ENCODE measurements around the gene TPD52L1.

The TPD52L1 gene

DNA sequence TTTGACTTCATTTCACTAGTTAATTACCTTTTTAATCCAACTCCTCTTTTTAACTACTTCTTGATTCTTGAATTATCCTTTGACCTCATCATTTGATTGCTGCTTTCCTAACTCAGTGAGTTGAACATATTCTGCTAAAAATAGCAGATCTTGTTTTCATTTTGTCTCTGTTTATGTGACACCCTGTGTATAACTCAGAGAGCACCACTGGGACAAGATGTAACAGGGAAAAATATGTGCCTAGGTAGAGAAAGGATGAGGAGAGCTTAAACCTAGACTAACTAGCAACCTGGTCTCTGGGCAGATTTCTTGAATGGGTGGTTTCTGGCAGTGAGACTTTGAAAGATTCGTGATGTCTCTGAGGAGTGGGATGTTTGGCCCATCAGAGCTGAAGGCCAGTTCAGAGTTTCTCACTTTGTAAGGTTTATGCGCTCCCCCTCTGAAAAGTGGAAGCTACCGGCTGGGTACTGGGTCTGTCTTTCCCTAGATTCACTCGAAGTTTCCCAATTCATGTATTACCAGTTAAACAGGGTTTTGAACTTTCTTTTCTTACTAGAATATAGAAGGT lies 61.8 kb downstream of the TPD52L1 start:
- DNase-seq, result no peak

DNA sequence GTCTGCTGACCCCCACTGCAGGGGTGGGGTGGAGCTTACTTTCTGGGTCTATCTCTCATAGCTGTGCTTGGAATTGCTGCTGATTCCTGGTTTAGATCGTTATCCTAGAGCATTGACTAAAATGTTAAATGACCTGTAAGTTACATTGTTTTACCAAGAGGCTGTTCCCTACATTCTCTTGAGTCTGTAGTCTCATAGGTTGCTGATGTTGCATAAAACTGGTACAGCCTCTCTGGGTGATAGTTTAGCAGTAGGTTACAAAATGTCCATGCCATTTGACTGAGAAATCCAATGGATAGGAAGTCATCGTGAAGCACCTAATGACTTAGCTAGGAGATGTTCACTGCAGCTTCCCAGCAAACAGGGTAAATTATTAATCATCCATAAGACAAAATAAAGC lies 62.4 kb downstream of the TPD52L1 start:
- no peak for DNase-seq

DNA sequence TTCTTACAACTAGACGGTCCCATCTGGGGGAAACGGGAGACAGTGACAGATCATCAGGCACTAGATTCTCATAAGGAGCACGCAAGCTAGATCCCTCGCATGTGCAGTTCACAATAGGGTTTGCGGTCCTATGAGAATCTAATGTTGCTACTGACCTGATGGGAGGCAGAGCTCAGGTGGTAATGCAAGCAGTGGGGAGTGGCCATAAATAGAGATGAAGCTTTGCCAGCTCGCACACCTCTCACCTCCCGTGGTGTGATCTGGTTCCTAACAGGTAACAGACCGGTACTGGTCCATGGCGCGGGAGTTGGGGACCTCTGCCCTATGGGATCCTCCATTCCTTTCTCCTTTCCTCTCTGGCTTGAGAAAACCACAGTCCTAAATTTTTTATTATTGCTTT lies 63.8 kb downstream of the TPD52L1 start:
- no peak for DNase-seq

DNA sequence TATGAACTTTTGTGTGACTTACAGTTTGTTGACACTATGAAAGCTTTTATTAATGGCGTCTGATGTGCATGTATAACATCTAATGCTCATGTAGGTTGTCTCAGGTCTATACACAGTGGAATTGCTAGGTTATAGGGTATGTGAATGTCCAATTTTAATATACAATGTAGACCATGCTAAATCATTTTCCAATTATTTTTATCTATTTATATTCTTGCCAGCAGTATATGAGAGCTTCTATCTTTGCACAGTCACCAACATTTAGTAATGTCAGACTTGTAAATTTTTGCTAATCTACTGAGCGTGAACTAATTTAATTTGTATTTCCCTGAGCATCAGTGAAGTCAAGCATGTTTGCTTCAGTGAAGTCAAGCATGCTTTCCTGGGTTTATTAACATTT lies 64.4 kb downstream of the TPD52L1 start:
- no peak for DNase-seq

DNA sequence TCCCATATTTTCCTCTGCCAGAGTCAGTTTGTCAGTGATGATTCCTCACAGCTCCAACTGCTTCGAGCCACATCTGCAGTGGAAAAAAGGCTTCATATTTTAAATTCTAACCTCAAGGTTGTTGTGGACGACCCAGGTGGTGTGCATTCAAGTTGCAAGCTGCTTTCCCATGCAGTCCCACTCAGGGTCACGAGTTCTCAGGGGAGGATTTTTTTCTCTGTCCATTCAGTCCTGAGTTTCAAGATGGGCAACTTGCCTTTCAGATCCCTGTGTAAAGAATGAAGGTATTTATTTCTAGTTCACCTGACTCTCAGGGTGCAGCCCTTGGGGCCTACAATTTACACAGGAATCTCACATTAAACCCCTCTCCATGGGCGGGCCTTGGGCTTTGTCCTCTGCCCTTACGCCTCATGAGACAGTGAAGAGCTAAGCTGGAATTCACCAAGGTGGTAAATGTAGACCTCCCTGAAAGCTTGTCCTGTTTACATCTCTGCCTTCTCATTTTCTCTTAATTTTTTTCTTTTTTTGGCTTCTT lies 65.9 kb downstream of the TPD52L1 start:
- no peak for DNase-seq

DNA sequence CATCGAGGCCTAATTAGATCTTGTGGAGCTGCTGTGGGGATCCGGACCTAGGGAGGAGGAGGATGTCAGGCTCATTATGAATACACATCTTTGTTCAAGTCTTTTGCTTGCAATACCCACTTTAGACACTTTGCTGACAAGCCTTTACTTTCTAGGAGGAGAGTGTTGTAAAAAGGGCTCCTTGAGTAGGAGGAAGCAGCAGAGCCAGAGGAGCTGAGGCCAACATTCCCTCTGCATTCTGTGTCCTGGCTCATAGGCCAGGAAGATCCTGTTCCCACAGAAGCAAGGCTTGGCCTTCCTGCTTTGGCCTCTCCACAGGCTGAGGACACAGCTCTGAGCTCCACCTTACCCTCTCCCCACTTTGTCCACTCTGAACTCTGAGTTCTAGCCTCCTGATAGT lies 67.1 kb downstream of the TPD52L1 start:
- DNase-seq, result no peak

DNA sequence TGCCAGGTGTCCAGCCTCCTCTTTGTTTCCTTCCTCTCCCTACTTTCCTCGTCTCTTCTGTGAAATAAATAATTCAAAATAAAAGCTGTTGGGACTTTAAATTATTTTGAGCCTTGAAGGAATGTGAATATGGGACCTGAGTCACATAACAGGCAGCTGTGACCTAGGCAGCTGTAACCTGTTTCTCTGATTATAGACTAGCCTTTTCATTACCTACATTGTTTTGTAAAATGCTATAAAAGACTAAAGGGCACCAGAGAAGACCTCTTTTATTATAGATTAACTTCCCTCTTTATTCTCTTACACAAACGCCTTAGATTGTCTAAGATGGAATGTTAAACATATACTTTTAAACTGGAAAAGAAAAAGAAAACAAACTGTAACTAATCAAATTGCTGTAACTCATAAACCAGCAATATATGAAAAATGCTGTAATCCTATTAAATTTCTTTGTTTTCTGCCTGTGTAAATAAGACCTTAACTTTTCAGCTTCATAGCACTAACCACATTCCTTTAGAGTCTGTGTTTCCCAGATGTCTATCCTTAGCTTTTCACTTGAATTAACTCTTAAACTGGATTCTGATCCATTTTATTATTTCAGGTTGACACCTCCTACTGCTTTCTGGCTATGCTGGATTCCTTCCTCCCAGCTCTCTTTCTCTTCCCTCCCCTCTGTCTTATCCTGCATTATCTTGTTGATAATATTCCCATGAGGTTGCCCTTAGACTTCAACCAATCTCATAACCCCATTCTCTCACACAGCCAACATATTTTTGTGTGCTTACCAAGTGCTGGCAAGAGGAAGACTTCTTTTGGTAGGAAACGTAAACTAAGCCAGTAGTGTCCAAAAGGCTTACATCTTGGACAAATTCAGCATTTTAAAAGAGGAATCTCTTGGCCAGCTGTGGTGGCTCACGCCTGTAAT lies 69.2 kb downstream of the TPD52L1 start:
- DNase-seq, result no peak

DNA sequence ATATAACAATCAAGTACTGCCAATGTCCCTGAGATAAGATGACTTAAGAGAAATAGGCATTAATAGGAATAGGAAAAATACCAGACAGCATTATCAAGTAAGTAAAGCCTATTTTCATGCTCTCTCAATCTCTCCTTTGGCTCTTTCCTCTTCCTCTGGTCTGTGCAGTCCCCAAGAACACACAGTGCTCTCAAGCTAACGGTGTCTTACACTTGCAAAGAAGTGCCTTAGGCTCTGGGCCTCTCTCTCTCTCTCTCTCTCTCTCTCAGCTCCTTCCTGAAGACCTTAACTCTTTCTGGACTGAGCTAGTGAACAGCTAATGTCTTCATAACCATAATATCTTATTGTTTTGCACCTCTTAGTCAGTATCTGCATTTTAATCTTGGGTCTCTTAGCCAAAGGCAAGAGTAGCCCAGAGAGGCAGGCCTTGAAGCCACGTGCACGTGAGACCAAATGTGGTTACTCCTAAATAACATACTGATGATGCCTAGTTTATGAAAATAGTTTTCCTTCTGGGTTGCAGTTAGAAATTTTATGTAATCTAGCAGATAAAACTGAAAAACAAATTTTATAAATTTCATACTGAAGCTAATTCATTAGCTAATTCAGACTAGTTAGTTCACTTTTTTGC lies 70.8 kb downstream of the TPD52L1 start:
- no peak for DNase-seq

DNA sequence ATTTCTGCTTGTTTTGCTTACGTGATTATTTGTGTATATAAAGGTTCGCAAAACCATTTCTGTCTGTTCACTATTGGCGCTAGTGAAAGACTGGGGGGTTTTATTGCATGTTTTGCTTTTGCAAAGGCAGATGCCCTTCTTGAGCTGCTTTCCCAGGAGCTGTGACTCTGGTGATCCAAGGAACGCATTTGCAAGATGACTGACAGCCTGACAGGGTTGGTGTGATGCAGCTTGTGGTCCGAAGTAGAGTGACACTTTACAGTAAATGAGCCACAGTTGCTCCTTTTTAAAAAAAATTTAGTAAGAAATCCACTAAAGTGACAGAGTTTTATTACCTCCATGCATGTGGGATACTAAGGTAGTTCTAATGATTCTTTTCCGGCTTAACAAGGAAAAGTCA lies 73.7 kb downstream of the TPD52L1 start:
- no peak for DNase-seq

DNA sequence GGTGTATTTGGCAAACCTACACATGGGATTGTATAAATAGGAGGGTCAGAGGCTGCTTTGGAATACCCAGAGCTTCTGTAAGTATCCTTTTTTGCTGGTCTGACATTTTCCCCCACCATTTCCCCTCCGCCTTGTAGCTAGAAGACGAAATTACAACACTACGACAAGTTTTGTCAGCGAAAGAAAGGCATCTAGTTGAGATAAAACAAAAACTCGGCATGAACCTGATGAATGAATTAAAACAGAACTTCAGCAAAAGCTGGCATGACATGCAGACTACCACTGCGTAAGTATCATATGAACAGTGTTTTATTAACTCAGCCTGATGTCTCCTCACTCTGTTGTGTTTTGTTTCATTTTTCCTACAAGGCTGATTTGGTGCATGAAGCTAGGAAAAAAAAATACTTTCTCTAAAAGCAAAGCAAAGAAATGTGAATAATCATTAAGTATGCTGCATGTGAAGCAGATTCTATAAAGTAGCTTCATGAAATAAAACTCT lies 75.5 kb downstream of the TPD52L1 start:
- DNase-seq, result no peak

DNA sequence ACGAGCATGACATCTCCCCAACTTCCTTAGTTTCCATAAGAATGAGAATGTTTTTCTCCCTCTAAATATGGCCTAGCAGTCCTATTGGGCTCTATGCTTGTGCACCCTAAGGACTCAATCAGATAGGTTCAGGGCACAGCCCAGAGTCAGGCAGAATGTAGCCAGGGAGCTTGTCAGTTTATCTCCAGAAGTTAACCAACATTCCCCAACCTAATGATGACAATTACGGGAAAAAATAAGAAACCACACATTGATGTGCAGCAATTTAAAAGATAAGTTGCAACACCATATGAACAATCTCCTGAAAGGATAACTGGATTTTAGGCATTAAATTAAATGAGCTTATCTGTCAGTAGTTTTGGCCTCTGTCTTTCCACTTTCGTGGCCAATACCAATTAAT lies 77.1 kb downstream of the TPD52L1 start:
- no peak for DNase-seq

DNA sequence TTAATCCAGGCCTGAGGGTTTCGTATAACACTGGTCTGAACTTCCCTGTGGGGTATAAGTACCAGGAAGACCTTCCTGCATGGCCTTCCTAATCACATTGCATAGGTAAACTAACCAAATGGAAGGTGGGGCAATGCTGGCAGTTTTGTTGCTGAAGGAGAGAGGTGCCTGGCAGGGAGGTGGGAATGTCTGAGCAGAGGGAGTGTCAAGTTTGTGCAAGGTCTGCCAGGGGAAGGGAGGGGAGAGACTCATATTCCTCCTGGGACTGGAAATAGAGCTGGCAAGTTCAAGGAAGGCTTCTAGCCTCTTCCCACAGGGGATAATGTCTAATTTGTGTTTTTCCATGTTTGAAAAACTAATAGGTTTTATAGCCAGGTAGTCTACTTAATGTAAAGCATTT lies 77.6 kb downstream of the TPD52L1 start:
- DNase-seq, result no peak

DNA sequence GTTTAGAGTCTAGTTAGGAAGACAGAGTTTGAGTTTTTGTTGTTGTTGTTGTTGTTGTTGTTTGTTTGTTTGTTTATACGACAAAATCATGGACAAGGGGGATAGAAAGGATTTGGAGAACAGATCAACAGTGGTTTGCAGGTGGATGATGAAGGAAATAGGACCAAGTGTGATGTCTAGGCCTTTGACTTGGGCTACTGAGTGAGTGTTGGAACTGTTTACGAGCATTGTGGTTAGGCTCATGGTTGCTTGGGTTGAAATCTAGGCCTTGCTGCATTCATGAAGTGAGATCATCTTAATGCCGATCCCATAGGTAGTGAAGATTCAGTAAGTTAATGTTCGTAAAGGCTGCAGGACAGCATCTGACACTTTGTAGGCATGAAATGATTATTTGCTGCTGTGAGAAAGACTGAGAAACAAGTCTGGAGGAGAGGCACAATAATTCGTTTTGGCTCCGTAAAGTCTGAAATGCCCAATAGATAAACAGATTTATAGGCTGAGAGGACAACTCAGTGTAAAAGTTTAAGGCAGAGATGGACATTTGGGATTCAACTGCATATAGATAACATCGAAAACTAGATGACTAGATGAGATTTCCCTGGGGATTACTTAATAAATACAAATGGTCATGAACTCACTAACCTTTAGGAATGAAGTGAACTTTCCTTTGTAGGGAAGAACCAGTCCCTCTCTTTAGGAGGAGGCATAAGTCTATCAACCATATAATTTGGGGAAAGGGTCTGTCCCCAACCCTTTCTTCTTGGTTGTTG lies 78.2 kb downstream of the TPD52L1 start:
- no peak for DNase-seq

DNA sequence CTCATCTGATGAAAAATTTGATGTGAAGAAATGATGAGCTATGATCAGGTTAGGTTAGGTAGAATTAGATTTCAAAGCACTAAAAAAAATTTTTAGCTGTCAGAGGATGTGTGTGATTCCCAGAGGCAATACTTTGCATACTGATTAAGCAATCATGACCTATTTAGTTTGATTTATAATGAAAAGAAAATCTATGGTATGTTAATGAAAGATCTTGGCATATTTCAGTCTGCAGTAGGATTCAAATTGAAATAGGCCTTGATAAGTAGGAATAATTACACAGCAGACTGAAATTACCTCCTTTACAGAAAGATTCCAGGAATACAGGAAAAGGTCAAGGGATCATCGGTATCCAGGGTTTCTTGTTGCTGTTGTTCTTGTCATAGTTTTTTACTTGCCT lies 78.9 kb downstream of the TPD52L1 start:
- no peak for DNase-seq

DNA sequence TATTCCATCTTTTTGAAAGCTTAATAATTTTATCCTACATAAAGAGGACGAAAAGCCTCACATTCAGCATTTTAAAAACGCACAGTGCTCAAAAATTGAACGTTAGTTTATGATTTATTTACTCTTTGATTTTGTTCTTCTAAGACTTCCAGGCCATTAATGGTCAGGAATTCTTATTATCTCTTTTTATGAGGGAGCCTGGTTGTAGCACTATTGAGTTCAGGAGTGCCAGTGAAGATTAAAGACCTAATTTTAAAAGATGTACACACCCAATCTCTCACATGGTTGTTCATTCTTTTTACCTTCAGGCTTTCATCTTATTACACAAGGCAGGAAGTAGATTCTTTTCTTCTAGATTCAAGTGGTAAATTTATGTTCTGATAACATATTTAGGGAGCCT lies 79.6 kb downstream of the TPD52L1 start:
- no peak for DNase-seq

DNA sequence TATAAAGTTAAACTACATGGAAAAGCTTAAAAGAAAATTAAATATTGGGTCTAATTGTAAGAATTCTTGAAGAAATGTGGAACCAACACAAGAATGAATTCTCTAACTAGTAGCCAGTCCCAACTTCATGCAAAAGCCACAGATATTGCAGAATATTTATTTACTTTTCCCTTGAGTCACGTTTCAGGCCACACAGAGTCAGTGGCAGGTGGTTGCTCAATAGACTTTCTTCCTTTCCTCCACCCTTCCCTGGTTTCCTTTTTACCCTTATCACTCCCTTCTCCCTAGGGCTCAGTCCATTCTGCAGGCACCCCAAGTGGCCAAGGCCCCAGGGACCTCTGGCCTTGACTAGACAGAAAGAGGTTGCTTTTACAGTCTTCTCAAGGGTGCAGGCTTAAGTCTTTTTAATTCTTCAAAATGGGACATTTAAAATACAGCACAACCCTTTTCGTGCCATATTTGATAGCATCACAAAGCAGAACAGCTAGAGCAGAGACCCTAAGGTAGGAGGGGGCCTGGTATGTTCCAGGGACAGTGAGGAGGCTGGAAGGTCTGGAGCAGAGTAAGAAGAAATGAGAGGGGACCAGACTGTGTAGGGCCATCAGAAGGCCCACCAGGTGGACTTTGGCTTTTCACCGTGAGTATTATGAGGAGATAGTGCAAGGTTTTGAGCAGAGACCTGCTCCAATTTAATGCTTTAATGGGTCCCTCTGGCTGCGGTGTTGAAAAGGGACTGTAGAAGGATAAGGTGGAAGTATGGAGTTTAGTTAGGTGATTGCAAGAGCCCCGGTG lies 83.2 kb downstream of the TPD52L1 start:
- no peak for DNase-seq

DNA sequence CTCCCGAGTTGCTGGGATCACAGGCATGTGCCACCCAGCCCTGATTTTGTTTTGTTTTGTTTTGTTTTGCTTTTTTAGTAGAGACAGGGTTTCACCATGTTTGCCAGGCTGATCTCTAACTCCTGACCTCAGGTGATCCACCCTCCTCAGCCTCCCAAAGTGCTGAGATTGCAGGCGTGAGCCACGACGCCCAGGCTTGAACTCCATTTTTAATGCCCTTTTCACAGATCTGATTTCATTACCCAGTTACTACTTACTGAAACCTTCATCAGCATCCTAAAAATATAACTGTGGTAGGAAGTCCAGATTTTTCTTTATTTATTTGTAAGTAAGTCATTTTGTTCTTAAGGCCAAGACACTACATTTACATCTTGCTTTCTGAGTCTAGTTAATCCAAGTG lies 84.2 kb downstream of the TPD52L1 start:
- DNase-seq, result no peak

DNA sequence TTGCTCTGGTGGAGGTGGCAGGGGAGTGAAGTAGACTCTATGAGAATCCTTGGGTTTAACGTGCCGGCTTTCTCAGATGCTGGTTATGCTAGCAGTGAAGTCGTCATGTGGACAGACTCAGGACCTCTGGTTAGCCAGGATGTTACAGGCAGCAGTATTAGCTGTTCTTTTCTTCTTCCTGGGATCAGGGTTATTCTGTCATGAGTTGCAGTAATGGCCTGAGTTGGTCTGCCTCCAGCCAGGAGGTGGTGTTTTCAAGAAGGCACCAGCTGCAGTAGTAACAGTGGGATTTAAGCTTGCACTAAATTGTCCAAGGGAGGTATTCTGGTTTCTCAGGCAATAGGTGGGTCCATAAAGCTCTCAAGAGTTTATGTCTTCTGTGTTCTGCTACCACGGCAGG lies 91.5 kb downstream of the TPD52L1 start:
- no peak for DNase-seq

DNA sequence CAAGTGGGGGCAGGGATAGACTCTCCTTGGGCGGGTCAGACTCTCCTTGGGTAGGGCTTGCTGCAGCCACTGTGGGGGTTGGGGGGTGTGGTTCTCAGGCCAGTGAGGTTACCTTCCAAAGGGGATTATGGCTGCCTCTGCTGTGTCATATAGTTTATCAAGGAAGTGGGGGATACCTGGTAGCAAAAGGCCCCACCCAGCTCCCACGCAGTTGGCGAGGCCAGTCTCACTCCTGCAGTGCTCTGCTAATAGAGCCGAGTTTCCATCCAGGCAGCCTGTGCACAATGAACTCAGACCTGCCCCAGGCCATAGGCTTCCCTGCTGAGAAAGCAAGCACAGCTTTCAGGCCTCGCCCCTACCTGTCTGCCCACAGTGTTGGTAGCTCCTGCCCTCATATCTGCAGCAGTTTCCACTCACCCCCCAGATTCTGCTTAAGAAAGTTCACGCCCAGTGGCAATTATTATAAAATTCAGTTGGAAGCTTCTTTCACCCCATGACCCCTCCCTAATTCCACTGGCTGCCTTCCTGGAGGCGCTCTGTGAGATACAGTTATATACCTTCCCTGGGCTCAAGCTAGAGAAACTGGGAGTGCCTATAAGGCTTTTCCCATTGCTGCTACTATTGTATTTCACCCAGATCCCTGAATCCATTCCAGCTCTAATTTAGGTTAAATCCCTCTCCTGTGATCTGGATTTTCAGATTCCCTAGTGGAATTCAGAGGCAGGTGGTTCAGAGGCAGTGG lies 92.1 kb downstream of the TPD52L1 start:
- DNase-seq, result no peak

DNA sequence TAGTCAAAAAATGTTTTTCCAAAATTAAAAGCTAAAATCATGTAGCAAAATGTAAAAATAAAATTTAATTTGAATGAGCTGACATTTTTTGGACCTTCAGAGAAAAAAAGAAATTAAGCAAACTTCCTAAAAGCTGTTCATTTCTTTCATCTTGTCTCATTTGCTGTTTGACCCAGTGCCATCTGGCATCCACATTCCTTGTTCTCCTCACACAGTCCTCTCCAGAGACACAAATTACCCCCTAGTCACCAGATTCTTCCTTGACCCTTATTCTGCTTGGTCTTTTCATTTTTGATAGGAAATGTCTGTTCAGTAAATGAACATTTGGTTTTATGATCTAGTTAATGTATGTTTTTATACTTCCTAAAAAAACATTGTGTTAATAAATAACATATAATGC lies 93.0 kb downstream of the TPD52L1 start:
- no peak for DNase-seq

DNA sequence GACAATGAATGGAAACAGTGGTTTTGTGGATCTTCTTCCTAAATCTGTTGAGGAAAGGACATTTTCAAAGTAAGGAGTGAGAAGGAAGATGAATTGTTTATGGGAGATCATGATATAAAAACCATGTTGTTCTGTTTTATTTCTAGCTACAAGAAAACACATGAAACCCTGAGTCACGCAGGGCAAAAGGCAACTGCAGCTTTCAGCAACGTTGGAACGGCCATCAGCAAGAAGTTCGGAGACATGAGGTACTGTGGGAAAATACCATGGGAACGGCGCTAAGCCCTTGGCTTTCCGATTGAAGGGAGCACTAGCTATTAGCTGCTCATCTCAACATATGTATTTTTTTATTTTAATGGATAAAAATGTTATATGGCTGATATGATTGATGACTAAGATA lies 94.6 kb downstream of the TPD52L1 start:
- DNase-seq, result no peak

Measured in activated naive CD4-positive, alpha-beta T cell (primary cell).